Measurements from ENCODE around the gene CDSN.
A peak's percentile ranks its signal among the peaks of the same experiment; 100 is the strongest.
"Not testable (repeated sequence)": the region's sequence is repeated elsewhere in the genome, so short reads cannot be mapped to it uniquely, and the experiment has no call there.

The CDSN gene

DNA sequence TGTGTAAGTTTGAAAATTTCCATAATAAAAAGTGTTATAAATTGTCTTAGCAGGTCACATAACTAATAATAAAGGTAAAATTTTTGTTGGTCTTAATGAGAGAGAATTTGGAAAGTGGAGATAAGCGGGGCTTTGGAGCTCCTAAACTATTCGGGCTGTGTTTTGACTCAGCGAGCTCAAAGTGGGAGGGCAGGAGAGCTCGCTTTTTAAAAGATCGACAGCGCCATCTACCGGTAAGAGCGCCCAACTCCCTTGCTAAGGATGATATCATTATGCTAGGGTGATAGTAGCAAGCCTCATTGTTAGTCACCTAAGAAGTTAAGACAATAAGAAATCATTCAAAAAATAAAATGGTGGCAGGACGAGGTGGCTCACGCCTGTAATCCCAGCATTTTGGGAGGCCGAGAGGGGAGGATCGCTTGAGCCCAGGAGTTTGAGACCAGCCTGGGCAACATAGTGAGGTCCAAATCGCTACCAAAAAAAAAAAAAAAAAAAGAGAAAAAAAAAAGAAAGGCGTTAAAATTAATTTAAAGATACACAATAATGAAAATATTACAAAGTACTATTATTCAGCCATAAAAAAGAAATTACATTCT is 32.7 kb downstream of the CDSN start:
- DNase-seq (ENCODE audit: low spot score): peak; percentile 92

DNA sequence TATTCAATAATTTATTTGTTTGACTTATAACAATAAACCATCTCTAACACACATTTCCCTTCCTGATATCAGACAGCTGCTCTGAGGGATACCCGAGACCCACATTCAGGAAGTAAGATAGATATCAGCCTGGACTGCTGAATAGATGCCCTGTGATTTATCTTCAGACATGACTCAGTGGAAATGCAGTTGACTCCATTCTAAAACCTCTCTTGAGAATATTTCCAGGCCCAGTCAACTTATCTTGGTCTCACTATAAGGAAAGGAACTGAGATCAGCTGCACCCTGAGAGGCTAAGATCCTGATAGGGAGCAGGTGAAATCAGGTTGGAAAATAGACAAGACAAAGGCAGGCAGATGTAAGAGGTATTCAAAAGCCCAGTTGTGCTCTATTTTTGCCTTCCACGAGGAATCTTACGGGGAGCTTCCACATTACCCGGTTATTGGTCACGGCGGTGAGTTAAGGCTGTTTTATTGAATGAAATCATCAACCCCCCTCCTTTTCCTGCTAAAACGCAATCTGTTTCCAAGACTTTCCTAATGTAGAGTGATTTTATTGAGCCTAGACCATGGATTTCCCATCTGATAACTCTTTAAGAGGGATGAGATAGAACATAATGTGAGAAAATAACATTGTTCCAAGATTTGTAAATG is 33.3 kb downstream of the CDSN start:
- no peak for DNase-seq (ENCODE audit: low spot score)

DNA sequence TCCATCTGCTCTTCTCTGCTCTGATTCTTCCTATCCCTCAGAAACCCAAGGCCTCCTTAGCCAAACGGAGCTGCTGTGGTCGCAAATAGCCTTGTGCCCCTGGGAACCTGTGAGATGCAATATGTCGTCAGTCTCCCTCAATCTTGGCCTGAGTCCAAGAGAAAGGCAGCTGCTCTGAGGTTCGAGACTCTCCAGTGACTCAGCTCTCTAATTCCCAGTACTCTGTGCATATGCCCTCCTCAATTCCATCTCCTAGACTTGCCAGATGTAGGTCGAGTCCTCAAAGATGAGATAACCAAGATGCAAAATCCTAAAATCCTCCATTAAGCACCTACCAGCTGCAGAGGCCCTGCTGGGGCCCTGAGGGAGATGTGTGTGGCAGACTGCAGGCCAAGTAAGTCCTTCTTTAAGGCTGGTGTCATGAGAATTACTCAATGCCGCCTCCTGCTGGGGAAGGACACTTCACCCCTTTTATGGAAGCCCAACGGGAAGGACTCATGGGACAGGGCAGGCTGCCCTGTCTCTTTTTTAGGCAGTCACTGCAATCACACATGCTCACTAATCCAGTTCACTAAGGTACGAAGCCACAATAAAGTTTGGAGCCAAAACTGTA is 36.4 kb downstream of the CDSN start:
- DNase-seq (ENCODE audit: low spot score): no peak

DNA sequence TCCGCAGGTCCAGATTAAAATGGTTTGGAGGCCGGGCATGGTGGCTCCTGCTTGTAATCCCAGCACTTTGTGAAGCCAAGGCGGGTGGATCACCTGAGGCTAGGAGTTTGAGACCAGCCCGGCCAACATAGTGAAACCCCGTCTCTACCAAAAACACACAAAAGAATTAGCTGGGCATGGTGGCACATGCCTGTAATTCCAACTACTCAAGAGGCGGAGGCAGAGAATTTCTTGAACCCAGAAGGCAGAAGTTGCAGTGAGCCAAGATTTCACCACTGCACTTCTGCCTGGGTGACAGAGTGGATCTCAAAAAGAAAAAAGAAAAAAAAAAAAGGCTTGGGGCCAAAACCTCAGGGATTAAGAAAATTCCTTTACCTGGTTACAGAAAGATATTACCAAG is 38.4 kb downstream of the CDSN start:
- no peak for DNase-seq (ENCODE audit: low spot score)

DNA sequence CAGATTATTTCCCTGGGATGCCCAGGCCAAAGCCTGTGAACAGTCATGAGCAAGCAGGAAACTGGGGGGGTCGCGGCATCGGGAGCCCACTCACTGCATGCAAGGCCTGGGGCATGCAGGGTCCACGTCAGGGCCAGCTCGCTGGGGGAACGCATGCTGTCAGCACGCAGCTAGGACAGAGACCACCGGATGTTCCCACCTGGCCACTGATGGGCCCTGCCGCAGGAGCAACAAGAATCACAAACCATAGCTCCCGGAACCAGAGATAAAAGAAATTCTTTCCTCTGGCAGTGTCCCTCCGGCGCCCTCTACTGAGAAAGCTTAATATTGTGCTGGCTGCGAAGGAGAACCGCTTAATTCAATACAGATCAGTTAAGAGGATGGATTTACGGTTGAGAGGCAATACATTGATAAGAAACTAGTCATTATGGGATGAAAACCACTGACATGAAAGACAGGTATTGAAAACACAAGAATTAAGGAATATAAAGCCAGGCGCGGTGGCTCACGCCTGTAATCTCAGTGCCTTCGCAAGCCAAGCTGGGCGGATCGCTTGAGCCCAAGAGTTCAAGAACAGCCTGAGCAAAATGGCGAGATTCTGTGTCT is 40.5 kb downstream of the CDSN start:
- DNase-seq (ENCODE audit: low spot score): peak; percentile 85

DNA sequence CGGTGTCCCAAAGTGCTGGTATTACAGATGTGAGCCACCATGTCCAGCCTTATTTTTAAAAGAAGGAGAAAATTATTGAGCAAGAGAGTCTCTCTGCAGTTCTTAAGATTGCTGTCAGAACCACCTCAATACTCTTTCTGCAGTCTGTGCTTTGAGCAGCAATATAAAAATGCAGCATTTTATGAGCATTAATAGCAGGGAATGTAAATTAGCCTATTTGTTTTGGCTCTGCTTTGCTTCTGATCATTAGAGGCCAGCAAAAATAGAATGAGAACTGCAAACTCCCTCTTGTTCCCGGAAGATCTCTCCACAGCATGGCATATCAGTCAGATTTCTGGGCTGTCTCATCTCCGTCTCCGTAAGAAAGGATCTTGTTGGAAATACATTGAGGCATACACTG is 43.6 kb downstream of the CDSN start:
- DNase-seq (ENCODE audit: low spot score): no peak

DNA sequence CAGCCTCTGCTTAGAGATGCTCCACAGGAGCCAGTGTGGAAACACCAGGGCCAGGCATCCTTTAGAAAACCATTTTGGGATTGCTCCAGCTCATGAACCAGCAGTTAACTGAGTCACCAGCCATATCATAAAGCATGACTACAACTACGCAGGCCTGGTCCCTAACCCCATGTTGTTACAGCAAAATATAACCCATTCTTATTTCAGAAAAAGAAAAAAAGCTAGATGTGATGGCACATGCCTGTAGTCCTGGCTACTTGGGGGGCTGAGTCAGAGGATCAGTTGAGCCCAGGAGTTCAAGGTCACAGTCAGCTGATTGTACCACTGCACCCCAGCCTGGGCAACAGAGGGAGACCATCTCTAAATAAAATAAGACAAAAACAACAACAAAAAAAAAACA is 44.7 kb downstream of the CDSN start:
- no peak for DNase-seq (ENCODE audit: low spot score)

DNA sequence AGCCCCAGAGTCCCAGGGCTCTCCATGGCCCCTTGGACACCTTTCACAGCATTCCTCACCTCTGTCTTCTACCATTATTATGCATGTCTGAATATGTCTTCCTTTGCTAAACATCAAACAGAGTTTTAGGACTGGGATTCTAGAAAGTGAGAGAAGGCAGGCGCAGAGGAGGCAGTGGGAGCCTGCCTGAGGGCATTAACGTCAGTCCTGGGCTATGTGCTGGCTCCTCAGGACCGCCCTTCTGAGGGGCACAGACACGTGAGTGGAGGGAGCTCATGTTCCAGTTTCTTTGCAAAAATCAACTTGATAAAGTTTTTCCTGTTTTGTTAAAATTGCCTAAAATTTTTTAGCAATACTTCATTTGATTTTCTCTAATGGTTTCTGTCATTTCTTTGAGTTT is 45.8 kb downstream of the CDSN start:
- no peak for DNase-seq (ENCODE audit: low spot score)

DNA sequence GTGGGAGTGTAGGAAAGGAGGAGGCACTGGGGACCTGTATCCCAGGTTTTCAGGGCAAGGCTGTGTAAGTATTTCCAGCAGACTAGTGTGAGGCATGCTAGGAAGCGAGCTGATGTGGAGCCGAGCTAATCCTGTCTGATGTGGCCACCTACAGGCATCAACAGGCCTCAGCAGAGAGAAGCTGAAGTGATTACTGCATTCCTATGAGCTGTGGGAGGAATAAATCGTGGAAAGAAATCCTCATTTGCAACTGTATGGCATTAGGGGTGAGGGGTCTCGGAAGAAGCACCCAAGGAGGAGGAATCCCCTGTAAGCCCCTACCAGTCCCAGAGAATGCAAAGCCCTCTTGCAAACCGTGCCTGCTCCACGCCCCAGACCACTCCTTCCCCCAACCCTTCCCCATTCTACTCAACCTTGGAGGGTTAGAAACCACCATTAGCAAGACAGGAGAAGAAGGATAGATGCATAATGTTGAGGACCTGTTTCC is 49.5 kb downstream of the CDSN start:
- peak; percentile 96 for DNase-seq (ENCODE audit: low spot score)

DNA sequence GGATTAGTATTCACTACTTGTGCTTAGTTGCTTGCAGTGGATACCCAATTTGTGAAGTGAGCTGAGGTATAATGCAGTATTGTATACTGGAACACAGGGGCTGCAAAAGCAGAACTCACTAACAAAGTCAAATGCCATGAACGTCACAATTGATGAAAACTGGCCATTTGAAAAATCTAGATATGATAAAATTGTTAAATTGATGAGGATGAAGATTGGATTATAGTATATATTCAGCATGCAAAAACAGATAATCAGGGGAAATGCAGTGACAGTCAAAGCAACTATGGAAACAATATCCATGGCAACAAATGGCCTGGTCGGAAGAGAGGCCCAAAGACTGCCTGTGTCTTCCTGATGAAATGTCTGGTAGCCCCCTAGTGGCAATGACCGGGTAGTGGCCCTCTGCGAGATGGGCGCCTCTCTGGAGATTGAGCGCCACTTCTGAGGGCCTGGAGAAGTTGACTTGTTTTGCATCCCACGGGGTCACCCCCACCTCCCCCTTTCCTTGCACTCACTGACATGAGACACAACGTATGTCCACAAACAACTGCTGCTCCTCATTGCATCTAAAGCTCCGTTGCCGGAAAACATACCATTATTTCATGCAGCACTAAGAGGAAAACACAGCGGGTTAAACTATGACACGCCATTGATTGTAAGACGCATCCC is 51.4 kb downstream of the CDSN start:
- DNase-seq (ENCODE audit: low spot score): peak; percentile 95

DNA sequence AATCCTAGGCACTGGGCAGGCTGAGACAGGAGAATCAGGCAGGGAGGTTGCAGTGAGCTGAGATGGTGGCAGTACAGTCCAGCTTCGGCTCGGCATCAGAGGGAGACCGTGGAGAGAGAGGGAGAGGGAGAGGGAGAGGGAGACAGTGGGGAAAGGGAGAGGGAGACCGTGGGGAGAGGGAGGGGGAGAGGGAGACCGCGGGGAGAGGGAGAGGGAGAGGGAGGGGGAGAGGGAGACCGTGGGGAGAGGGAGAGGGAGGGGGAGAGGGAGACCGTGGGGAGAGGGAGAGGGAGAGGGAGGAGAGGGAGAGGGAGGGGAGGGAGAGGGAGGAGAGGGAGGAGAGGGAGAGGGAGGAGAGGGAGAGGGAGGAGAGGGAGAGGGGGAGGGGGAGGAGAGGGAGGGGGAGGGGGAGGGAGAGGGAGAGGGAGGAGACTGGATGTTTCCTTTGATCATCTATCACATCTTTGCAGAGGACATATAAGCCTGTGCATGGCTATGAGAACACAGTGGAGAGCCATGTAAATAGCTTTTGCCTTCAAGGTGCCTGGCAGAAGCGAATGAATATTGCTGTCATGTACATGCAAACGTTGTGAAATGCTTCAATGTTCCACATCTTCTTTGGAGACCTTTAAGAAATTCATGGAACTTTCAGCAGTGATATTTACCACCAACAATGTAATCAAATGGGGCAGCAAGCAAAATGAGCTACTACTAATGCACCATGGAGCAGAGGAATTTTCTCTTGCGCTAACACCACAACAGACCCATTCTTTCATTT is 52.2 kb downstream of the CDSN start:
- DNase-seq (ENCODE audit: low spot score): peak; percentile 68

DNA sequence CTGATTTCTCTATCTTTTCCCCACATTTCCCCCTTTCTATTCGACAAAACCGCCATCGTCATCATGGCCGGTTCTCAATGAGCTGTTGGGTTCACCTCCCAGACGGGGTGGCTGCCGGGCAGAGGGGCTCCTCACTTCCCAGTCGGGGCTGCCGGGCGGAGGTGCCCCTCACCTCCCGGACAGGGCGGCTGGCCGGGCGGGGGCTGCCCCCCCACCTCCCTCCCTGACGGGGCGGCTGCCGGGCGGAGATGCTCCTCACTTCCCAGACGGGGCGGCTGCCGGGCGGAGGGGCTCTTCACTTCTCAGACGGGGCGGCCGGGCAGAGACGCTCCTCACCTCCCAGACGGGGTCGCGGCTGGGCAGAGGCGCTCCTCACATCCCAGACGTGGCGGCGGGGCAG is 53.2 kb downstream of the CDSN start:
- not testable (repeated sequence) for DNase-seq (ENCODE audit: low spot score)

DNA sequence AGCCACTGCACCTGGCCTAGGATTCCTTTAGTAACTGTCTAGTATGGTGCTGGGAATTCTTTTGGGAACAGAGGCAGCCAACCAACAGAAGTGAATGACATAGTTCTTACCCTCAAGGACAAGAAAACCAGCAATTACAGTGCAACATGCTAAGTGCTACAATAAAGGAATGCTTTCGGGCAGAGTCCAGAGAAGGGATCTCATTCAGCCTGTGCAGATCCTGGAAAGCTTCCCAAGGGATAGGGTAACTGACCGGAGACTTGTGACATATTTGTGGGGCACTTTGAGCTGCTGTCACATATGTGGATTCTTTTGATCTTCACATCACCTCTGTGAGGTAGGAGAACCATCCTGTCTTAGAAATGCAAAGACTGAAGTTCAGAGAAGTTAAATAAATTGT is 54.7 kb downstream of the CDSN start:
- DNase-seq (ENCODE audit: low spot score): no peak
